ENCODE data around the gene FAM111B.

DNA sequence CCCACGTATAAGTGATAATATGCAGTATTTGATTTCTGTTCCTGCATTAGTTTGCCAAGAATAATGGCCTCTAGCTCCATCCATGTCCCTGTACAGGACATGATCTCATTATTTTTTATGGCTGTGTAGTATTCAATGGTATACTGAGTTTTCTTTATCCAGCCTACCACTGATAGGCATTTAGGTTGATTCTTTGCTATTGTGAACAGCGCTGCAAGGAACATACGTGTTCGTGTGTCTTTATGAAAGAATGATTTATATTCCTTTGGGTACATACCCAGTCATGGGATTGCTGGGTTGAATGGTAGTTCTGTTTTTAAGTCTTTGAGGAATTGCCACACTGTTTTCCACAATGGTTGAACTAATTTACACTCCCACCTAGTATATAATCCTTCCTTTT, 34.2 kb downstream of the FAM111B start:
- TF ChIP-seq SUZ12 (IDR thresholded peaks at IDR 0.05) (no peak), TARDBP (IDR thresholded peaks at IDR 0.05) (no peak), SP1 (IDR thresholded peaks at IDR 0.05) (no peak), FOXA1 (IDR thresholded peaks at IDR 0.05) (no peak), NFRKB (IDR thresholded peaks at IDR 0.05) (no peak), FOXM1 (IDR thresholded peaks at IDR 0.05; ENCODE audit: borderline replicate concordance) (no peak), HDGF (IDR thresholded peaks at IDR 0.05; ENCODE audit: borderline replicate concordance) (no peak), FOXK2 (IDR thresholded peaks at IDR 0.05) (no peak), BHLHE40 (IDR thresholded peaks at IDR 0.05; ENCODE audit: borderline replicate concordance) (no peak), ELF4 (IDR thresholded peaks at IDR 0.05) (no peak), ARNT (IDR thresholded peaks at IDR 0.05) (no peak), CTBP1 (IDR thresholded peaks at IDR 0.05; ENCODE audit: borderline replicate concordance) (no peak)
- TF ChIP-seq, protein P1, sequence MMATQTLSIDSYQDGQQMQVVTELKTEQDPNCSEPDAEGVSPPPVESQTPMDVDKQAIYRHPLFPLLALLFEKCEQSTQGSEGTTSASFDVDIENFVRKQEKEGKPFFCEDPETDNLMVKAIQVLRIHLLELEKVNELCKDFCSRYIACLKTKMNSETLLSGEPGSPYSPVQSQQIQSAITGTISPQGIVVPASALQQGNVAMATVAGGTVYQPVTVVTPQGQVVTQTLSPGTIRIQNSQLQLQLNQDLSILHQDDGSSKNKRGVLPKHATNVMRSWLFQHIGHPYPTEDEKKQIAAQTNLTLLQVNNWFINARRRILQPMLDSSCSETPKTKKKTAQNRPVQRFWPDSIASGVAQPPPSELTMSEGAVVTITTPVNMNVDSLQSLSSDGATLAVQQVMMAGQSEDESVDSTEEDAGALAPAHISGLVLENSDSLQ (IDR thresholded peaks at IDR 0.05) = no peak
